H1 (cell line): ENCODE results near the gene CTBP2. TPM values are rescaled to one million over a fixed set of nuclear protein-coding genes. Genes with fewer than 3 reads are reported as not detected.

ENCODE experiments used
- CTCF ChIA-PET: fragments of 300-600 bp; sonication (Branson Sonifier 250); formaldehyde crosslinking; loops from one replicate; lab custom pipeline; 2021; ENCODE audit not compliant: partially characterized antibody; lab: Charles Lee
- POLR2A ChIA-PET: fragments of 300-600 bp; sonication (Branson Sonifier 250); formaldehyde crosslinking; loops from one replicate; lab custom pipeline; 2021; ENCODE audit warnings: inconsistent platforms; ENCODE audit not compliant: partially characterized antibody; lab: Charles Lee
- DNase-seq, 2 experiments: peaks; one replicate each; pipeline versions ENCODE4 v3.0.0 to v3.0.0-alpha.2; 2010 to 2022; ENCODE audit warnings: low spot score in 2 of 2, low read depth in 1 of 2, mixed read lengths in 1 of 2
- FAIRE-seq: peaks from 2 replicates; lab custom pipeline; 2011; peaks lifted over from hg19 to GRCh38; lab: Jason Lieb, UNC
- H2AFZ ChIP-seq: 2 replicates; pipeline ENCODE4 v1.8.1; 2012; ENCODE audit warnings: low read length, inconsistent platforms
- H2AK5ac ChIP-seq: 2 replicates; pipeline ENCODE4 v1.6.1; 2013; ENCODE audit warnings: low read depth, low read length
- H2BK120ac ChIP-seq: replicated peaks from 2 replicates; pipeline ENCODE3; 2013; ENCODE audit warnings: low read depth, low read length, inconsistent platforms
- H2BK12ac ChIP-seq: 2 replicates; pipeline ENCODE4 v1.6.1; 2013; ENCODE audit warnings: low read depth, low read length
- H2BK15ac ChIP-seq: 2 replicates; pipeline ENCODE4 v1.6.1; 2013; ENCODE audit warnings: low read length
- H2BK20ac ChIP-seq: 2 replicates; pipeline ENCODE4 v1.6.1; 2013; ENCODE audit warnings: low read length
- H2BK5ac ChIP-seq: 2 replicates; pipeline ENCODE4 v1.6.1; 2013; ENCODE audit warnings: low read depth, low read length
- H3K14ac ChIP-seq: 2 replicates; pipeline ENCODE4 v1.6.1; 2013; ENCODE audit warnings: inconsistent platforms; ENCODE audit not compliant: insufficient read length
- H3K18ac ChIP-seq: 2 replicates; pipeline ENCODE4 v1.6.1; 2013; ENCODE audit warnings: low read length; ENCODE audit errors: extremely low read depth
- H3K23ac ChIP-seq: 2 replicates; pipeline ENCODE4 v1.6.1; 2013; ENCODE audit warnings: inconsistent platforms; ENCODE audit not compliant: insufficient read length
- H3K23me2 ChIP-seq: 2 replicates; pipeline ENCODE4 v1.6.1; 2013; ENCODE audit warnings: low read depth, low read length
- H3K27ac ChIP-seq: 2 replicates; pipeline ENCODE4 v1.6.1; 2011; ENCODE audit warnings: low read depth, low read length, inconsistent platforms
- H3K27me3 ChIP-seq, 4 experiments: replicated peaks in 1 of 4; 1 replicate in 1 of 4; 2 replicates in 3 of 4; pipeline versions ENCODE4 v1.6.1 to v1.8.1; 2011 to 2013; ENCODE audit warnings: low read length in 3 of 4, mild to moderate bottlenecking in 3 of 4, inconsistent platforms in 2 of 4, mixed read lengths in 2 of 4, moderate library complexity in 1 of 4; ENCODE audit not compliant: control insufficient read depth in 3 of 4, insufficient read depth in 3 of 4; ENCODE audit errors: extremely low read depth in 1 of 4
- H3K36me3 ChIP-seq, 4 experiments: 2 replicates each; pipeline versions ENCODE4 v1.6.1 to v1.8.1; 2011 to 2013; ENCODE audit warnings: mild to moderate bottlenecking in 4 of 4, low read length in 3 of 4, moderate library complexity in 2 of 4, control low read depth in 1 of 4, inconsistent platforms in 1 of 4; ENCODE audit not compliant: insufficient read depth in 4 of 4, control insufficient read depth in 2 of 4
- H3K4ac ChIP-seq: replicated peaks from 2 replicates; pipeline ENCODE3; 2013; ENCODE audit warnings: low read length, low read depth, mixed read lengths, inconsistent platforms; ENCODE audit not compliant: insufficient read length
- H3K4me1 ChIP-seq, 4 experiments: replicated peaks in 1 of 4; 1 replicate in 1 of 4; 2 replicates in 3 of 4; pipeline versions ENCODE4 v1.6.1 to v1.8.1; 2011 to 2013; ENCODE audit warnings: low read length in 3 of 4, inconsistent platforms in 2 of 4, mixed read lengths in 1 of 4; ENCODE audit not compliant: insufficient read depth in 4 of 4, control insufficient read depth in 3 of 4
- H3K4me2 ChIP-seq, 2 experiments: 2 replicates each; pipeline versions ENCODE4 v1.6.1 to v1.8.1; 2011 to 2013; ENCODE audit warnings: low read depth in 2 of 2, low read length in 2 of 2, control low read depth in 1 of 2, inconsistent platforms in 1 of 2, mild to moderate bottlenecking in 1 of 2; ENCODE audit not compliant: insufficient read depth in 1 of 2
- H3K4me3 ChIP-seq, 4 experiments: fragments of 200-600, 300-600 bp in 1 of 4; sonication (generic), shearing (Covaris generic), sonication (Bioruptor Twin) in 1 of 4; 2 replicates each; pipeline versions ENCODE4 v1.5.1 to v1.8.1; 2011 to 2016; ENCODE audit warnings: low read length in 4 of 4, low read depth in 3 of 4, control low read depth in 2 of 4, inconsistent platforms in 2 of 4, mild to moderate bottlenecking in 2 of 4, mixed read lengths in 1 of 4, moderate library complexity in 1 of 4; ENCODE audit not compliant: insufficient read depth in 2 of 4; ENCODE audit errors: extremely low read depth in 1 of 4
- H3K56ac ChIP-seq: replicated peaks from 2 replicates; pipeline ENCODE3; 2013; ENCODE audit warnings: low read depth, mild to moderate bottlenecking, mixed read lengths, low read length, inconsistent platforms; ENCODE audit not compliant: insufficient read length
- H3K79me1 ChIP-seq: 2 replicates; pipeline ENCODE4 v1.6.1; 2013; ENCODE audit warnings: low read depth, low read length, control low read depth
- H3K79me2 ChIP-seq, 2 experiments: 2 replicates each; pipeline versions ENCODE4 v1.6.1 to v1.8.1; 2012 to 2013; ENCODE audit warnings: low read length in 2 of 2, mild to moderate bottlenecking in 2 of 2, inconsistent platforms in 1 of 2; ENCODE audit not compliant: insufficient read depth in 2 of 2, control insufficient read depth in 1 of 2
- H3K9ac ChIP-seq, 4 experiments: replicated peaks in 1 of 4; 1 replicate in 1 of 4; 2 replicates in 3 of 4; pipeline versions ENCODE4 v1.6.1 to v1.8.1; 2011 to 2013; ENCODE audit warnings: low read depth in 3 of 4, low read length in 3 of 4, control low read depth in 2 of 4, mild to moderate bottlenecking in 2 of 4, moderate library complexity in 2 of 4, inconsistent platforms in 1 of 4; ENCODE audit errors: extremely low read depth in 1 of 4
- H3K9me3 ChIP-seq, 2 experiments: 2 replicates each; pipeline versions ENCODE4 v1.6.1 to v1.8.1; 2012 to 2013; ENCODE audit warnings: mild to moderate bottlenecking in 2 of 2, moderate library complexity in 2 of 2, control low read depth in 1 of 2, inconsistent platforms in 1 of 2, low read depth in 1 of 2, low read length in 1 of 2, mixed read lengths in 1 of 2; ENCODE audit not compliant: insufficient read depth in 2 of 2
- H4K20me1 ChIP-seq, 2 experiments: replicated peaks in 1 of 2; 2 replicates each; pipeline versions ENCODE3 to v1.8.1; 2011 to 2013; ENCODE audit warnings: inconsistent platforms in 2 of 2, low read length in 2 of 2, mild to moderate bottlenecking in 1 of 2; ENCODE audit not compliant: insufficient read depth in 2 of 2, control insufficient read depth in 1 of 2
- H4K5ac ChIP-seq: 2 replicates; pipeline ENCODE4 v1.6.1; 2013; ENCODE audit warnings: low read length, low read depth, mixed read lengths, inconsistent platforms; ENCODE audit not compliant: insufficient read length
- H4K8ac ChIP-seq: 2 replicates; pipeline ENCODE4 v1.8.0; 2013; ENCODE audit warnings: mild to moderate bottlenecking, moderate library complexity, low read length, inconsistent platforms; ENCODE audit not compliant: insufficient read depth; ENCODE audit errors: extremely low read depth
- H4K91ac ChIP-seq: replicated peaks from 2 replicates; pipeline ENCODE3; 2013; ENCODE audit warnings: low read length, mixed read lengths, inconsistent platforms; ENCODE audit not compliant: insufficient read length
- CHD2 ChIP-seq: IDR thresholded peaks from 2 replicates; pipeline ENCODE4 v1.6.1; 2012; ENCODE audit warnings: low read length, improper control_type of control experiment
- CREB1 ChIP-seq: IDR thresholded peaks from 2 replicates; pipeline ENCODE4 v1.6.1; 2012; ENCODE audit warnings: inconsistent platforms
- EGR1 ChIP-seq: IDR thresholded peaks from 2 replicates; pipeline ENCODE4 v1.6.1; 2011; ENCODE audit warnings: low read depth, low read length, borderline replicate concordance
- FOSL1 ChIP-seq: IDR thresholded peaks from 2 replicates; pipeline ENCODE4 v1.6.1; 2011; ENCODE audit warnings: mild to moderate bottlenecking, low read depth, low read length, moderate library complexity; ENCODE audit not compliant: insufficient read depth
- MAFK ChIP-seq: IDR thresholded peaks from 2 replicates; pipeline ENCODE4 v1.6.1; 2012; ENCODE audit warnings: low read depth, mild to moderate bottlenecking, improper control_type of control experiment, low read length
- NANOG ChIP-seq: IDR thresholded peaks from 2 replicates; pipeline ENCODE4 v1.6.1; 2011; ENCODE audit warnings: low read length, low read depth, mild to moderate bottlenecking, inconsistent platforms; ENCODE audit not compliant: insufficient read depth, poor library complexity, severe bottlenecking
- PHF8 ChIP-seq: fragments of 200-600 bp; sonication (generic); conservative IDR thresholded peaks from 2 replicates; pipeline ENCODE4 v1.7.1; 2012; ENCODE audit warnings: low read depth, mild to moderate bottlenecking, inconsistent platforms, low read length, moderate library complexity
- POLR2A ChIP-seq, 2 experiments: IDR thresholded peaks; 1 replicate in 1 of 2; 2 replicates in 1 of 2; pipeline ENCODE4 v1.6.1; 2011; ENCODE audit warnings: low read depth in 2 of 2, low read length in 2 of 2, mild to moderate bottlenecking in 2 of 2; ENCODE audit errors: control extremely low read depth in 1 of 2
- RXRA ChIP-seq: IDR thresholded peaks from 2 replicates; pipeline ENCODE4 v1.6.1; 2011; ENCODE audit warnings: low read depth, mild to moderate bottlenecking, low read length, moderate library complexity; ENCODE audit not compliant: insufficient read depth
- TCF12 ChIP-seq: IDR thresholded peaks from 2 replicates; pipeline ENCODE4 v1.6.1; 2011; ENCODE audit warnings: low read depth, mild to moderate bottlenecking, low read length
- TEAD4 ChIP-seq: IDR thresholded peaks from 2 replicates; pipeline ENCODE4 v1.6.1; 2012; ENCODE audit warnings: low read depth, low read length, inconsistent platforms, mixed read lengths
- WGBS, 2 experiments: shearing (Covaris generic) in 1 of 2; methylation state at CpG; one replicate each; pipeline versions ENCODE4 v1.1.6 to v1.1.7; 2013 to 2015; ENCODE audit warnings: low lambda C conversion rate in 2 of 2, mixed read lengths in 2 of 2, inconsistent platforms in 1 of 2, low coverage in 1 of 2, missing lambda C conversion rate in 1 of 2; ENCODE audit not compliant: insufficient replicate concordance in 2 of 2, insufficient coverage in 1 of 2, insufficient read length in 1 of 2; ENCODE audit errors: extremely low coverage in 1 of 2, missing lambda C conversion rate in 1 of 2; 5-methylcytosine and 5-hydroxymethylcytosine counted together
- polyA plus RNA-seq, 7 experiments: library from polyadenylated mRNA; depleted of rRNA in 3 of 7; stranded (reverse) in 5 of 7; unstranded in 2 of 7; fragments of >200 nt in 5 of 7; fragments of 200-250 nt in 2 of 7; gene quantifications; 1 replicate in 5 of 7; 2 replicates in 1 of 7; 4 replicates in 1 of 7; pipeline versions ENCODE4 v1.2.1 to v1.2.3, GENCODE V29; 2011 to 2013; ENCODE audit warnings: missing spikeins in 2 of 7, mixed read lengths in 2 of 7
- total RNA-seq: library from RNA; stranded (reverse); fragmentation: NEBNext Ultra II Directional; extraction: Animal tissue kit (Norgen Biotek cat#: 25700); gene quantifications from 2 replicates; pipeline ENCODE4 v1.2.1, GENCODE V29; 2021
- TF ChIP-seq, protein P1 (sequence below): IDR thresholded peaks from 2 replicates; pipeline ENCODE4 v1.6.1; 2011; ENCODE audit warnings: low read depth, mild to moderate bottlenecking, low read length; ENCODE audit not compliant: insufficient read depth

CTBP2 gene
- total and polyA plus RNA-seq, 2 of the 8 experiments (the other 6 are each of a cell fraction or from before 2014, with no cell fraction given) = 208 to 221 TPM

DNA sequence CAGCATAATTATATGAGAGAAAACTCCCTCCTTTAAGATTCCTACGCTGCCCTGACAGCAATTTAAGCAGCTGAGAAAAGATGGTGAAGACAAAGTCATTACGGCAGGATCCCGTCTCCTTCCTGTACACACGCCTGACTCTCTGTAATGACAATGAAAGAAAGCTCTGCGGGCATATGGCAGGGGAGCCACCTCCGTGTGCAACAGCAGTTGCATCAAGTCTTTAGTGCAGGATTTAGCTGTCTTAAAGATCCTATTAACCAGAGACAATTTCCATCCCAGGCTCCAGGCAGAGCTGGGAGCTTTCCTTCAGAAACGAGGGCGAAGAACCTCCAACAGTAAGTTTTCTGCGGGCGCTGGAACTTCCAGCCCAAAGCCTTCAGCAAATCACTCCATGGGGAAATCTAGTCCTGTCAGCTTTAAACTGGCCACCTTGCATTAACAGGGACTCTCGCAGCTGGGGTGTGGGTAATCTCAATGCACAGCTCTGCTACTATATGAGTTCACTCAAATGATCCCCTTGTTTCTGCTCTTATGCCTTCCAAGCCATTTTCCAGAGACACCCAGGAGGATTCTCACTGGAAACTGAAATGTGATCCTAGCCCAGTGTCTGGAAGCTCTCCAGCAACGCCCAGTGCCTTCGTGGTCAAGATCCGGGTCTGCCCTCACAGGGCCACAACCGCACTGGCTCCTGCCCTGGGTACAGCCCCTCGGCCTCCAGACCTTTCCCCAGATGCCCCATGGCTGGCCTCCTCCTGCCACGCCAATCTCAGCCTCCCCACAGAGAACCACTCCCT lies 74.9 kb downstream of the CTBP2 start:
- Histone ChIP-seq H2BK120ac (no peak overlapping the region), H3K27me3 (no peaks in the 10 kb centered on the region), H3K36me3 (peaks cover 0 to 50% (median 8%) of the 10 kb centered on the region in 4 experiments; a peak in 5 of 8 replicates), H3K79me2 (peaks cover 23 to 100% of the 10 kb centered on the region in 2 experiments), H3K18ac (no peak overlapping the region), H3K56ac (no peak overlapping the region), H3K27ac (no peak overlapping the region), H3K79me1 (peaks cover 40% of the 10 kb centered on the region), H2BK12ac (no peak overlapping the region), H3K4me3 (no peak overlapping the region), H2AFZ (no peak overlapping the region), H2BK15ac (no peak overlapping the region), H3K9me3 (no peaks in the 10 kb centered on the region), H4K5ac (no peak overlapping the region), H3K4me1 (peaks cover 0 to 16% (median 7%) of the 10 kb centered on the region in 4 experiments; a peak in 4 of 7 replicates), H2BK5ac (no peak overlapping the region; the same call in 1 of the 2 replicates), H4K20me1 (peaks cover 59 to 60% of the 10 kb centered on the region in 2 experiments), H4K91ac (no peak overlapping the region), H3K4ac (no peak overlapping the region), H4K8ac (no peak overlapping the region), H2BK20ac (no peak overlapping the region), H3K4me2 (no peak overlapping the region), H3K23me2 (no peaks in the 10 kb centered on the region), H3K23ac (no peak overlapping the region), H3K9ac (no peak overlapping the region), H2AK5ac (no peak overlapping the region), H3K14ac (no peak overlapping the region)
- ChIA-PET CTCF (interaction anchor here (0.5 to 3.6 kb wide), 8 partner anchors 17 to 641 kb away, joined by 3 to 14 read pairs (median 3); no protein-coding TSS in a partner anchor), POLR2A (interaction anchor here (1.0 to 2.2 kb wide), 8 partner anchors 10 to 73 kb away, joined by 3 to 9 read pairs (median 3); no protein-coding TSS in a partner anchor)
- FAIRE-seq = no peak
- no peak for DNase-seq
- WGBS, 2 experiments = 86% methylated on average over 17 of the region's 17 CpGs; no CpG with 5 or more reads in 1 of the 2 experiments
- TF ChIP-seq CHD2 (no peak), CREB1 (no peak), TEAD4 (no peak), EGR1 (no peak), FOSL1 (no peak), NANOG (no peak), TCF12 (no peak), PHF8 (no peak), POLR2A (IDR thresholded peaks at IDR 0.05; ENCODE audit: control extremely low read depth in 1 of 2, low read depth in 2 of 2, low read length in 2 of 2) (no peak), RXRA (no peak), MAFK (no peak)
- TF ChIP-seq, protein P1, sequence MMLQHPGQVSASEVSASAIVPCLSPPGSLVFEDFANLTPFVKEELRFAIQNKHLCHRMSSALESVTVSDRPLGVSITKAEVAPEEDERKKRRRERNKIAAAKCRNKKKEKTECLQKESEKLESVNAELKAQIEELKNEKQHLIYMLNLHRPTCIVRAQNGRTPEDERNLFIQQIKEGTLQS = no peak
